HFFc6 (cell line): Measurements from ENCODE around the gene DNAJB13. TPM values are rescaled to one million over a fixed set of nuclear protein-coding genes. Genes with fewer than 3 reads are reported as not detected.
"Not testable (repeated sequence)": the region's sequence is repeated elsewhere in the genome, so short reads cannot be mapped to it uniquely, and the experiment has no call there.

Experiments used
- DNase-seq: peaks from one replicate; pipeline ENCODE4 v3.0.0-alpha.2; 2018
- H3K27ac Mint-ChIP-seq: 2 replicates; pipeline ENCODE4 v1.8.0; 2020; ENCODE audit warnings: mild to moderate bottlenecking, mixed read lengths
- H3K27me3 Mint-ChIP-seq: 2 replicates; pipeline ENCODE4 v1.8.0; 2021; ENCODE audit warnings: mild to moderate bottlenecking, moderate library complexity, mixed read lengths; ENCODE audit not compliant: insufficient read depth
- H3K36me3 Mint-ChIP-seq: 2 replicates; pipeline ENCODE4 v1.8.0; 2021; ENCODE audit warnings: low read depth, mixed read lengths
- H3K4me1 Mint-ChIP-seq: 2 replicates; pipeline ENCODE4 v1.8.0; 2020; ENCODE audit warnings: low read depth, mixed read lengths
- H3K4me3 Mint-ChIP-seq: 2 replicates; pipeline ENCODE4 v1.8.0; 2020; ENCODE audit warnings: mild to moderate bottlenecking, moderate library complexity, mixed read lengths
- H3K9me3 Mint-ChIP-seq: 2 replicates; pipeline ENCODE4 v1.8.0; 2020; ENCODE audit warnings: mild to moderate bottlenecking, mixed read lengths
- total RNA-seq, 6 experiments: library from RNA; stranded (reverse); fragmentation: NEBNext Ultra II Directional; extraction: Animal tissue kit (Norgen Biotek cat#: 25700); gene quantifications; 2 replicates in 1 of 6; 3 replicates in 5 of 6; pipeline ENCODE4 v1.2.3, GENCODE V29; 2021
- TF ChIP-seq, protein P1 (sequence below): fragments of 200-600 bp; sonication (generic); IDR thresholded peaks from 2 replicates; pipeline ENCODE4 v1.5.0; 2021; ENCODE audit warnings: antibody characterized with exemption, mild to moderate bottlenecking

The DNAJB13 gene
- total RNA-seq, 6 experiments from 2014 or later: 0.11 to 0.25 (median 0.17) TPM; not detected in 2

GRCh38 chr11:73931951-73932350 lies 18.9 kb upstream of the DNAJB13 start:
- Mint-ChIP-seq H3K27ac (no peak overlapping the region), H3K27me3 (no peaks in the 10 kb centered on the region), H3K4me1 (no peaks in the 10 kb centered on the region), H3K4me3 (no peak overlapping the region), H3K36me3 (peaks cover 5% of the 10 kb centered on the region; the same call in 1 of the 2 replicates), H3K9me3 (no peaks in the 10 kb centered on the region)
- no peak for DNase-seq
- TF ChIP-seq, protein P1, sequence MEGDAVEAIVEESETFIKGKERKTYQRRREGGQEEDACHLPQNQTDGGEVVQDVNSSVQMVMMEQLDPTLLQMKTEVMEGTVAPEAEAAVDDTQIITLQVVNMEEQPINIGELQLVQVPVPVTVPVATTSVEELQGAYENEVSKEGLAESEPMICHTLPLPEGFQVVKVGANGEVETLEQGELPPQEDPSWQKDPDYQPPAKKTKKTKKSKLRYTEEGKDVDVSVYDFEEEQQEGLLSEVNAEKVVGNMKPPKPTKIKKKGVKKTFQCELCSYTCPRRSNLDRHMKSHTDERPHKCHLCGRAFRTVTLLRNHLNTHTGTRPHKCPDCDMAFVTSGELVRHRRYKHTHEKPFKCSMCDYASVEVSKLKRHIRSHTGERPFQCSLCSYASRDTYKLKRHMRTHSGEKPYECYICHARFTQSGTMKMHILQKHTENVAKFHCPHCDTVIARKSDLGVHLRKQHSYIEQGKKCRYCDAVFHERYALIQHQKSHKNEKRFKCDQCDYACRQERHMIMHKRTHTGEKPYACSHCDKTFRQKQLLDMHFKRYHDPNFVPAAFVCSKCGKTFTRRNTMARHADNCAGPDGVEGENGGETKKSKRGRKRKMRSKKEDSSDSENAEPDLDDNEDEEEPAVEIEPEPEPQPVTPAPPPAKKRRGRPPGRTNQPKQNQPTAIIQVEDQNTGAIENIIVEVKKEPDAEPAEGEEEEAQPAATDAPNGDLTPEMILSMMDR: no peak

- Mint-ChIP-seq H3K4me3 (no peak overlapping the region), H3K36me3 (no peaks in the 10 kb centered on the region; the same call in 1 of the 2 replicates), H3K4me1 (no peaks in the 10 kb centered on the region), H3K27ac (no peak overlapping the region), H3K27me3 (no peaks in the 10 kb centered on the region), H3K9me3 (no peaks in the 10 kb centered on the region)
- TF ChIP-seq, protein P1: no peak
- DNase-seq: no peak
Measured at GRCh38 chr11:73932781-73933180, 18.0 kb upstream of the DNAJB13 start.

GRCh38 chr11:73936047-73936446 lies 14.8 kb upstream of the DNAJB13 start:
- H3K27me3 Mint-ChIP-seq, DNase-seq, H3K4me3 Mint-ChIP-seq, H3K27ac Mint-ChIP-seq, H3K4me1 Mint-ChIP-seq: not testable (repeated sequence)
- H3K36me3 Mint-ChIP-seq: peaks cover 12% of the 10 kb centered on the region
- H3K9me3 Mint-ChIP-seq: peaks cover 14% of the 10 kb centered on the region

GRCh38 chr11:73939096-73939495 lies 11.7 kb upstream of the DNAJB13 start:
- Mint-ChIP-seq H3K27me3 (no peaks in the 10 kb centered on the region; the same call in 1 of the 2 replicates), H3K4me3 (no peak overlapping the region), H3K4me1 (peaks cover 8% of the 10 kb centered on the region), H3K9me3 (peaks cover 22% of the 10 kb centered on the region), H3K27ac (no peak overlapping the region), H3K36me3 (peaks cover 20% of the 10 kb centered on the region)
- TF ChIP-seq, protein P1: no peak
- DNase-seq: no peak

DNA sequence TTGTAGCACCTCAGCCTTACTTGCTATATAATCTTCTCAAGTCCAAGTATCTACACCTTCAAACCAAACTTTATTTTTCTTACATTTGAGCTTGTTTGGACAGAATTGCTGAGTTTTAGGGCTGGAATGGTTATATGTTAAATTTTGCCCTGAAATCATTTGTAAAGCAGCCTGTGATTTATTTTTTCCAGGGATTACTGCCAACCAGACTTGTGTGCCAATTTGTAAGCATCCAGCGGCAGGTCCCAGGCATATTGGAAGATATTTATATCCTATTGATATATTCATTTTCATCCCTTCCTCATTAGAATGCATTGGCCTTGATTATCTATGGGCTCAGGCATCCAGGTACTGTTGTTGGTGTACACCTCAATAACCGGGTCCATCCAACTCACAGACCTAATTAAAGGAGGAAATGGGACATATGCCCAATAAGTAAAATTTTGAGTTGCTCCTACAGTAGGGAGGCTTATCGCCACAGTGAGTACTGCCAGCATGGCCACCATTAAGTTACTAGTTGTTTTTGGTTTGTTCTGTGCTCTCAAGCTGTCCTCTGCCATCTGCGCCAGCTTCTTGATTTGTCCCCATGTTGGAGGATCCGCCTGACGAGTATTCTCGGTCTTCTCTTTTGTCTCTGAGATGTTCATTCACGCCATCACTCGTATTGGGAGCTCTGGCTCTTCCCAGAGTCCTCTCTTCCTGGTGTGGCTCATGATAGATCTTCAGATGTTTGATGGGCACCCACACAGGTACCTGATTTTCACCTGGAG lies 9.8 kb upstream of the DNAJB13 start:
- H3K4me3 Mint-ChIP-seq: no peak overlapping the region
- H3K36me3 Mint-ChIP-seq: peaks cover 20% of the 10 kb centered on the region
- TF ChIP-seq, protein P1: no peak
- peaks cover 22% of the 10 kb centered on the region for H3K9me3 Mint-ChIP-seq
- no peak overlapping the region for H3K27ac Mint-ChIP-seq
- no peaks in the 10 kb centered on the region; the same call in 1 of the 2 replicates for H3K27me3 Mint-ChIP-seq
- DNase-seq: no peak
- peaks cover 8% of the 10 kb centered on the region for H3K4me1 Mint-ChIP-seq

DNA sequence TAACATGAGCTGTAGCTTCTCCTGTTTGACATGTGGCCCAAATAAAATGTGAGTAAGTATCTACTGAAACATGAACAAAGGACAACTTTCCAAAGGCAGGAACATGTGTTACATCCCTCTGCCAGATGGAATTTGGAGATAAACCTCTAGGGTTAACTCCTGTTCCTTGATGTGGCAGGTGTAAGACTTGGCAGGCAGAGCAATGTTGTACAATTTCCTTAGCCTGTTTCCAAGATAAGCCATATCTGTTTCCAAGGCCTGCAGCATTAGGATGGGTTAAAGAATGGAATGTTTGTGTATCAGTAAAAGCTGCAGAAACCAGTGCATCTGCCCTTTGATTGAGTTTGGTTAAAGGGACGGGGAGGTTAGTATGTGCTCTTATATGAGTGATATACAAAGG lies 8.8 kb upstream of the DNAJB13 start:
- H3K27me3 Mint-ChIP-seq: no peaks in the 10 kb centered on the region; the same call in 1 of the 2 replicates
- H3K9me3 Mint-ChIP-seq: peaks cover 22% of the 10 kb centered on the region
- H3K27ac Mint-ChIP-seq: no peak overlapping the region
- TF ChIP-seq, protein P1: no peak
- no peak for DNase-seq
- H3K4me3 Mint-ChIP-seq: no peak overlapping the region
- H3K36me3 Mint-ChIP-seq: peaks cover 25% of the 10 kb centered on the region
- peaks cover 8% of the 10 kb centered on the region for H3K4me1 Mint-ChIP-seq
